ENCODE results near the gene NPHP1.
"Not testable (repeated sequence)": the region's sequence is repeated elsewhere in the genome, so short reads cannot be mapped to it uniquely, and the experiment has no call there.

NPHP1 gene

DNA sequence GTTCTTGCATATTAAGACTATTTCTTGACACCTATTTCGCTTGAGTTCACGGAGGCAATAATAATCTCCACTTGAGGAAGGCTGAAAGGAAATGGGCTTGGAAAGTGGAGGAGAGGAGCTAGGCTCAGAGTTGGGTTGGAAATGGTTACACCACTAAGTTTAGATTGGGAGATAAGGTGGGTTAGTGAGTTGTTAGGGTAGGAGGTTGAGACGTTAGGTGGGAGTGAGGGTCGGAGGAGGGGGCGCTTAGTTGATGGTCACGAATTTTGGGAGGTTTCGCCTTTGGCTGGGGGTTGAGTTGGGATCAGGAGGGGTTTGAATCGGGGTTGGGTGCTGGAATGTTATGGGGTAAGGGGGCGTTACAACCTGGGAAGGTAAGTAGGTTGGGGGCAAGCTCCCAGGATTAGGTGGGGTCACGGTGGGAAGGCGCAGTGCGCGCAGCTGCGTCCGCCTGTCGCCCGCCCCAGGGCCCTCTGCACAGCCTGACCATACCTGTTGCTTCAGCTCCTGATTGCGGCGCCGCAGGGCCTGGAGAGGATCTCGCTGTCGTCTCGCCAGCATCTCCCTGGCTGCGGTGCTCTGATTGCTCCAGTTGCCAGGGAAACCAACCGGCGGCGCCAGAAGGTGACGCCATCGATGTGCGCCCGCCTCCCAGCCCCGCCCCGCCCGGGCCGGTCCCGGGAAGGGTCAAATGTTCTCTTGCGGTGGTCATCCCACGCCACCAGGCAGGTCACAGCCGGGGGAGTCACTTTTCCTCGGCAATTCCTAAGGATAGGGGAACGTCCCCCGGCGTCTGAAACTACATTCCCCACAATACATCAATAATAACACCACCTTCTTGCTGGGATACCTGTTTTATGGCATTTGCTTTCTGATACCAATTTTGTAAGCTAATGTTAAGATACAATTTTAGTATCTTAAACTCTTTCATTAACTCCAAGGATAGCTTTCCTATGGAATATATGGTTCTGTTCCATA lies at the start of gene NPHP1:
Gene NPHP1, minus strand, starts transcription at position 606 of the 978 bp plus-strand sequence. Its CDS starts 45 bp downstream, at position 561.
- peak; percentile 94 for DNase-seq (ENCODE audit: low spot score)

- peak; percentile 8 for DNase-seq (ENCODE audit: low spot score)
These were observed 43.4 kb upstream of the NPHP1 start for GRCh38 chr2:110248081-110248795.

DNA sequence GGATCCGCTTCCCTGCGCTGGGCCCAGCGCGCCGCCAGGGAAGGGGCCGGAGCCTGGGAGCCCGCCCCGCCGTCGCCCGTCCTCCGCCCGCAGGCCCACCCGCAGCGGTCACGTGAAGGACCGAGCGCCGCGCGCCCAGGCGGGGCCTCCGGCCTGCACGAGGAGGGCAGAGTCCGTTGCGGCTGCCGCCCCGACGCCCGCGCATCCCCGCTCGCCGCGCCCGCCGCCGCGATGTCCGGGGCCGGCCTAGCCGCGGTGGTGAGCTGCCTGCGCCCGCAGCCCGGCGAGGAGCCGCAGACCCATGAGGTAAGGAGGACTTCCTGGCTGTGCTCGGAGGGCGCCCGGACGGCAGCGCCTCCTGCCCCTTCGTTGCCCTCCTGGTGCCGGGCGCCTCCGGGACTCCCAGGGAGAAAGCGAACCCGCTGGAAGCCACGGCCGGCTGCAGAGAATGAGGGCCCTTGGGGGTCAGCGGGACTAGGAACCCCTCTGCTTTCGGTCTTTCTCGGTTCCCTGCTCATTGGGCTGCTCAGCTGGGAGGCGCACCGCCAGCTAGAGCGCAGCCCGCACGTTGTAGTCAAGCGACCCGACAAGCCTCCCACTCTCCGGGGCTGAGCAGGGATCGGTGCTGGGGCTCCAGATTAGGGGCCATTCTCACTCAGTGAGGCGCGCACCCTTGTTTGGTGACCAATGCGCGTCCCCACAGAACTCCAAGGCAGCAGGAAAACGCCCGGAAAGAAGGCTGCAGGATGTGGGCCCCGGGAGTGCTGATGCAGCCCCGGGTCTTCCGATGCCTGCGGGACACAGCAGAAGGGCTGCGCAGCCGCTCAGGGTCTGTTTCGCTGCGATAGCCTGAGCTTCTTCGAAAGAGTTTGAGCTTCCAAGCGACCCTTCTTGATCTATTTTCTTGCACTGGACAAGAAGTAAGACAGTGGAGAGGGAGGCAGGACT lies 40.9 kb upstream of the NPHP1 start:
- not testable (repeated sequence) for DNase-seq (ENCODE audit: low spot score)

DNA sequence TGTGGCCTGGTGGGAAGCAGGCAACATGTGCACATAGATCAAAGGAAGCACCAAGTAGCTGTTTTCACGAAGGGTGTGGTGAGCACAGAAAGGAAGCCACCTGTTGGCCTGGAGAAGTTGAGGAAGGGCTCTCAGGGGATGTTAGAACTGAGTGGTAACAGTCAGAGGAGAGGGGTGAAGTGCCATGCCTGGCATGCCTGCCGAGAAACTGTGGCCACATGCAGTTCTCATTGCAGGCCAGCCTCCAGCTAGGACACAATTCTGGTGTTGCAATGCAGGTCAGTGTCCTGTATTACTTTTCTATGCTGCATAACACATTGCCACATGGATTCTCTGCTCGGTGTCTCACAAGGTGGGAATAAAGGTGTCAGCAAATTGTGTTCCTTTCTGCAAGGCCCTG lies 38.5 kb upstream of the NPHP1 start:
- not testable (repeated sequence) for DNase-seq (ENCODE audit: low spot score)

DNA sequence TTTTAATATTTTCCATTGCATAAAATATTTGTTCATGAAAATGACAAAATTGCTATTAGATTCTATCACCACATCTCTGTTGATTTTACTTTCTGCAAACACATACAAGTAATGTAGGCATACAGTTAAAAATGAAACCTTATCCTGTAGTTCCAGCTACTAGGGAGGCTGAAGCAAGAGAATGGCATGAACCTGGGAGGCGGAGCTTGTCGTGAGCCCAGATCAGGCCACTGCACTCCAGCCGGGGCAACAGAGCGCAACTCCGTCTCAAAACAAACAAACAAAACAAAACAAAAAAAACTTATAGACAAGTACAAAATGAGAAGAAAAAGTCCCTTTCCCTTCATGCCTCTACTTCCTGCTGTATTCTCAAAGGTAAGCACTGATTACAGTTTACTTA lies 29.7 kb upstream of the NPHP1 start:
- not testable (repeated sequence) for DNase-seq (ENCODE audit: low spot score)

- DNase-seq (ENCODE audit: low spot score) = not testable (repeated sequence)
These were observed 25.1 kb upstream of the NPHP1 start for GRCh38 chr2:110229886-110230285.

- not testable (repeated sequence) for DNase-seq (ENCODE audit: low spot score)
These were observed 17.8 kb upstream of the NPHP1 start for GRCh38 chr2:110222626-110223025.

DNA sequence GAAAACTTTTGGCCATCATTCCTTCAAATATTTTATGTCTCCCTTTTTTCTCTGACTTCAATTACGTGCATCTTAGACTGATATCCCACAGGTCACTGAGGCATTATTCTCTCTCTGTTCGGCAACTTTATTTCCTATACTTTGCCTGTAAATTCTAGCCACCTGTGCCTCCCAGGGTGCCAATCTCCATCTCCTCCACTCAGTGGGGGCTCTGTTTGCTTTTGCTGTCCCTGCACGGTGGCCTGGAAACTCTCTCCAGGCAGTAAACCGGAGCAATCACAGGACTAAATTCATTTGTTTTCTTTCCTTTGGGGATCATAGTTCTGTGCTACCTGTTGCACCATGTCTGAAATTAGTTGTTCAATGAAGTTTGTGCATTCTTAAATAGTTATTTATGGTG lies 17.1 kb upstream of the NPHP1 start:
- no peak for DNase-seq (ENCODE audit: low spot score)

- DNase-seq (ENCODE audit: low spot score) = no peak
These were observed 15.4 kb upstream of the NPHP1 start for GRCh38 chr2:110220190-110220564.

- DNase-seq (ENCODE audit: low spot score) = no peak
These were observed 14.8 kb upstream of the NPHP1 start for GRCh38 chr2:110219496-110220189.

DNA sequence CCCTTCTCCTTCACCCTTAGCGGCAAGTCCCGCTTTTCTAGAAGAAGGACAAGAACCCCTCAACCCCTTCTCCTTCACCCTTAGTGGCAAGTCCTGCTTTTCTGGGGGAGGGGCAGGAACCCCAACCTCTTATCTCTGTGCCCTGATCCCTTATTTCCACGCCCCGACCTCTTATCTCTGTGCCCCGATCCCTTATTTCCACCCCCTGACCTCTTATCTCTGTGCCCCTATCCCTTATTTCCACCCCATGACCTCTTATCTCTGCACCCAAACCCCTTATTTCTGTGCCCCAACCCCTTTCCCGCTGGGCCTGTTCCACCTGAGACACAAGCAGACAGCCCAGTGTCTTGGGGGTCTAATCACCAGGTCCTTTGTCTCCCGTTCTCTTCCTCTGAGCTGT lies 14.1 kb upstream of the NPHP1 start:
- not testable (repeated sequence) for DNase-seq (ENCODE audit: low spot score)

DNA sequence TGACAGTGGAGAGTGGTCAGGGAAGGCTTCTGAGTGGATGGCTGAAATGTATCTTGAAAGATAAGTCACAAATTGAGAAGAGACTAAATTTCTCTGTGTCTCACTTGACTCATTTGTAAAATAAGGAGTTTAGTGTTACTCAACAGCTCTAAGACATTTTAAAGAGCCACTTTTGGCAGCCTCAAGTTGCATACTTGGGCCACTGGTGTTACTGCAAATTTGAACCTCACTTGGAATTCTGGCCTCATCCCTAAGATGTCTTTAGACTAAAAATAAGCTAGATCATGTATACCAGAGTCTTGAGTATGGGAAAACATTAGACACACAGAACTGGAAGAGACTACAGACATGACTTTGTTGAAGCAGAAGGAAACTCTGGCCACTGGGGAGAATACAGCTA lies 12.0 kb upstream of the NPHP1 start:
- DNase-seq (ENCODE audit: low spot score) = no peak

DNA sequence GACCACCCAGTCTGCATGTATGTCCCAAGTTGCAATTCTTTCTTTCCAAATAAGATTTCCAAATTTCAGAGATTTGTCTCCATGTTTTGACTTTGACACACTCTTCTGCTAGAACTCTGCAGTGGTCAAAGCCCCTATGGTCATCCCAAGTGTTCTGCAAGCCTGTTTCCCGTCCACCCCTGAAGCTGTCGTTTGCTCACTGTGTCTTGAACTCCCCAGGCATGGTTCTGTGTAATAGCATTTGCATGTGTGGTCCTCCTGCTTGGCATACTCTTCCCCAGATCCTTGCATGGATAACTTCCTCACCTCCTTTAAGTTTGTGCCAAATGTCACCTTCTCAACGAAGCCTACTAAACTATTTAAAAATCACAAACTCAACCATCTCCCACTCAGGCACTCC lies 11.4 kb upstream of the NPHP1 start:
- no peak for DNase-seq (ENCODE audit: low spot score)

GRCh38 chr2:110215566-110216158 lies 10.8 kb upstream of the NPHP1 start:
- DNase-seq (ENCODE audit: low spot score) = no peak

DNA sequence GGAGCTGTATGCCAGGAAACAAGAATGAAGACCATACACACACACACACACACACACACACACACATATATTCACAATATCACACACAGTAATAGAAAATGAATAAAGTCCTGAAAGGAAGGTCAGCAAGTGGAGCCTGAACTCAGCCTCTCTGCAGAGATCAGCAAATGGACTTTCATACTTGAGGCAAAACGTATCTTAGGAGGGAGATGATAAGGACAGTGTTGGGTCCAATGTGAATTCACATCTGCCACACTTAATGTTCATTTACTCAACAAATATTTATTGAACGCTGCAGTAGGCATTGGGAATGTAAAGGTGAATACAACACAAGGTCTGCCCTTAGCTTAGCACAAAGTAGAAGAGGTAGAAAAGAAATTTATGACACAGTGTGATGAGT lies 10.3 kb upstream of the NPHP1 start:
- no peak for DNase-seq (ENCODE audit: low spot score)

DNA sequence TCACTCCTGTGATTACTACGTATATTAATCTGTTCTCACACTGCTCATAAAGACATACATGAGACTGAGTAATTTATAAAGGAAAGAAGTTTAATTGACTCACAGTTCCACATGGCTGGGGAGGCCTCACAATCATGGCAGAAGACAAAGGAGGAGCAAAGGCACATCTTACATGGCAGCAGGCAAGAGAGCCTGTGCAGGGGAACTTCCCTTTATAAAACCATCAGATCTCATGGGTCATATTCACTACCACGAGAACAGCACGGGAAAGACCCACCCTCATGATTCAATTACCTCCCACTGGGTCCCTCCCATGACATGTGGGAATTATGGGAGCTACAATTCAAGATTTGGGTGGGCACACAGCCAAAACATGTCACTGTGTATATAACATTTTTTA lies 8.7 kb upstream of the NPHP1 start:
- not testable (repeated sequence) for DNase-seq (ENCODE audit: low spot score)

DNA sequence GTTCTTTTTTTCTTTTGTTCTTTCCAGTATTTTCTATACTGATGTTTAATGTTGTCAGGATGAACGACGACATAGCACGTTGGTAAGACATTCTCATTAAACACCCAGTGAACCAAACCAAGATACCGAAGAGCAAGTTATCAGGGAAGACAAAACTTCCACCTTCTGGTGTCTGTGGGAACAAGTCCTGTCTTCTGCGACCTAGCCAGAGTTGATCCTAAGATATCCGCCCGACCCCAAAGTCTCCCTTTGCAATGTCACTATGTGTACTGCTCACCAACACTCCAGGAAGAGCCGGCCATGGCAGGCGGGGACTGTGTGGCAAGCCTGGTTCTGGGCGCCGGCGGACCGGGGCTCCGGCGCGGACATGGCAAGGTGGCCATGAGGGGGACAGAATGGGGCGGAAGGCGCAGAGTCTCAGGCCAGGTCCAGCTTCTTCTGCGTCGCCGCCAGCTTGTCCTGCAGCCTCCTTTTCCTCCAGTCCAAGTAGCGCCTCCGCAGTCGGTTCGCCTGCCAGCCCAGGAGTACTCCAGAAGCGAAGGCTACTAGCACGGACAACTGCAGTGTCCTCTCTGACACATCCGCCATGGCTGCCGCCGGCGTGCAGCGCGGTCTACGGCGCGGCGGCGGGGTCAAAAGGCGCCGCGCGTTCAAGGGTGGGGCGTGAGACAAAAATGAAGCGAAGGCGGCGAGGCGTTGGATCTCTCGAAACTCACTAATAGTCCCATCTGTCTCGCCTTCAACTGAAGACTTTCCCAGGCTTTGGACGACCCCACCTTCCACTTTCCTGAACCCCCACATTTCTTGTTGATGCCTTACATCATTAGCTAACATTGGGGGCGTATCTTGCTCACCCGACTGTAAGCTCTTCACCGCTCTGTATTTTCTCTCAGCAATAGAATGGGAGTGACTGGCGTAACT lies 7.4 kb upstream of the NPHP1 start, which contains the start of gene MTLN:
Gene MTLN, minus strand, starts transcription at position 610 of the 921 bp plus-strand sequence. Its CDS starts 22 bp downstream, at position 588.
- peak; percentile 89 for DNase-seq (ENCODE audit: low spot score)

DNA sequence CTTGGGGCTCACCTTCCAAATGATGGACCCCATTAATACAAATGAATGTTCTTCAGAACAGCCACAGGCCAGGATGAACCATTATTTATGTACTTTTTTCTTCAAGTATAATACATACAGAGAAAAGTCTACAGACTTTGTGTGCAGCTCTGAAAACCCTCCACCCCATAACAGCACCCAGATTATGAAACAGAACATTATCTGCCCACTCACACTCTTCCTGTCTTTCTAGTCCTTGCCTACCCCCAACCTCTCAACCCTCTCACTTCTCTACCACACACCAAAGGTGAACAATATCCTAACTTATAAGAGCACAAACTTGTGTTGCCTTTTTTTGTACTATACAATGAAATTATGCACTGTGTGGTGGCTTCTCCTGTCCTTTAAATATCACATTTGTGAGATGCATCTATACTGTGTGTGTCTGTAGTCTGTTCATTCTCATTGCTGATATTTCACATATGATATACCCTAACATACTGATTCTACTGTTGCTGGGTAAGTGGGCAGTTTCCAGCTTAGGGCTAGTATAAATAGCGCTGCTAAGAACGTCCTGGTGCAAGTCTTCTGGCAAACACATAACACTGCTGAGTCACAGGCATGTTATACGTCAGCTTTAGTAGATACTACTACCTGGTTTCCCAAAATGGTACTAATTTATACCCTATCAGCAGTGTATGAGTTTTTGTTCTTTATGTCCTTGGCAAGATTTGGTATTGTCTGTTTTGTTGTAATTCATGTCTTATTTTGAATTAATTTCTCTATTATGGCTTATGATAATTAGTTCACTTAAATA lies 1.0 kb upstream of the NPHP1 start:
- no peak for DNase-seq (ENCODE audit: low spot score)

DNA sequence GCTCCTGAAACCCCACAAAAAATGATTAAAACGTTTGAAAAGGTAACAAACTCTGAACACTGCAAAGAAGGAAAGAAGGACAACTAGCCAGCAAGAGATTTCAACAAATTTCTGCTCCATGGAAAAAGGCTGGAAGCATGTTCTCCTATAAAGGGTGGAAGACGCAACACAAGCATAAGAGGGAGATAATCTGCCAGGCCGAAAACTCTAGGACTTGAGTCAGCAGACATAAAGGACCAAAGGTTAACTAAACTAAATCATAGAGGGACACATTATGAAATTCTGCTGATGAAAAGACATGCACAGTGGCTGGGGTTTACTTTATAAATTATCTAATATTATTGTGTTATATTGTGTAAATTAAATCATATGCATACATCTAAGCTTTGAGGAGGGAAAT lies 6.8 kb downstream of the NPHP1 start:
- DNase-seq (ENCODE audit: low spot score) = no peak

Data from left forelimb (tissue), 1 donor.